ENCODE measurements around the gene C1orf226.

- TF ChIP-seq CTCF (IDR thresholded peaks at IDR 0.05; ENCODE audit: poor library complexity): no peak
- no peak for TF ChIP-seq EZH2 (IDR thresholded peaks at IDR 0.05; ENCODE audit: borderline replicate concordance)
Observed at GRCh38 chr1:162389021-162389818, 7.7 kb downstream of the C1orf226 start.

All from hepatocyte (in vitro differentiated cells).